GM19438 (cell line): ENCODE results near the gene GAGE13.
"Not testable (repeated sequence)": the region's sequence is repeated elsewhere in the genome, so short reads cannot be mapped to it uniquely, and the experiment has no call there.

ENCODE experiments used
- ATAC-seq: cut with Tn5 transposase; IDR thresholded peaks from one replicate; pipeline ENCODE4 v1.9.1; 2021; ENCODE audit warnings: low read depth; ENCODE audit not compliant: unreplicated experiment

The GAGE13 gene

DNA sequence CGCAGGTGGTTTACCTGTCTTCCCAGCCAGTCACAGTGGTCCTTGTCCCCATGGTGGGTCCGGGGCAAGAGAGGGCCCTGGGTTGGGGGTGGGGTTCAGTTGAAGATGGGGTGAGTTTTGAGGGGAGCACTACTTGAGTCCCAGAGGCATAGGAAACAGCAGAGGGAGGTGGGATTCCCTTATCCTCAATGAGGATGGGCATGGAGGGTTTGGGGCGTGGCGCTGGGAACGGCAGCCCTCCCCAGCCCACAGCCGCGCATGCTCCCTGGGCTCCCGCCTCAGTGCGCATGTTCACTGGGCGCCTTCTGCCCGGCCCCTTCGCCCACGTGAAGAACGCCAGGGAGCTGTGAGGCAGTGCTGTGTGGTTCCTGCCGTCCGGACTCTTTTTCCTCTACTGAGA lies at the start of gene GAGE13:
TSS of gene GAGE13 (plus strand) at position 301 of the 400 bp plus-strand sequence. CDS start 1,156 bp downstream, outside the sequence.
- not testable (repeated sequence) for ATAC-seq

- ATAC-seq, result no peak
Observed at GRCh38 chrX:49282647-49283011, 48.8 kb upstream of the GAGE13 start.

GRCh38 chrX:49284212-49284611 lies 47.2 kb upstream of the GAGE13 start:
- no peak for ATAC-seq

DNA sequence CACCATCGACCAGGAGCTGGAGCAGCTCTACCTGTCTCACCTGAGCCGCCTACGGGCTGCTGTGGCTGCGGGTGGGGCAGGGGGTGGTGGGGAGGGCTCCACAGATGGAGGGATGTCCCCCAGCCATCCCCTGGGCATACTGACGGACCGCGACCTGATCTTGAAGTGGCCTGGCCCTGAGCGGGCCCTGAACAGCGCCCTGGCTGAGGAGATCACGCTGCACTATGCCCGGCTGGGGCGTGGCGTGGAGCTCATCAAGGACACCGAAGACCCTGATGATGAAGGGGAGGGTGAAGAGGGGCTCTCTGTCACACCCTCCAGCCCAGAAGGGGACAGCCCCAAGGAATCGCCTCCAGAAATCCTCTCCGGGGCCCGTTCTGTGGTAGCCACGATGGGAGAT lies 45.2 kb upstream of the GAGE13 start:
- no peak for ATAC-seq

- no peak for ATAC-seq
Observed at GRCh38 chrX:49286581-49286980, 44.8 kb upstream of the GAGE13 start.

DNA sequence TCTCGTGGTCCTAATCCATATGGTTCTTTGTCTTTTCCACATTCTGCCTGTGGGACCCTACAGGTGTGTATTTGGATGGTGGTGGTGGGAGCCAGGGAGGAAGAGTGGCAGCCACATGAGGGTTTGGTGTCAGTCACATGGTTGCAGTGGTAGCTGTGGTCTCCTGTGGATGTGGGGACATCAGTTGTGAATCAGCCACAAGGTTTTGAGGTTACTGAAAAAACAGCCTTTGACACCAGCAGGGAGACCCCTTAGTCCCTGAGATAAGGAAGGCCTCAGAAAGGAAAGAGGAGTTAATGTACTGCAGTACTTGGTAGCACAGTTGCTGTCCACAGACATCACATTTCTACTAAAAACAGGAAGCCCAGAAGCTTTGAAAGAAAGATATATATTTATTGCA lies 43.7 kb upstream of the GAGE13 start:
- ATAC-seq, result no peak

DNA sequence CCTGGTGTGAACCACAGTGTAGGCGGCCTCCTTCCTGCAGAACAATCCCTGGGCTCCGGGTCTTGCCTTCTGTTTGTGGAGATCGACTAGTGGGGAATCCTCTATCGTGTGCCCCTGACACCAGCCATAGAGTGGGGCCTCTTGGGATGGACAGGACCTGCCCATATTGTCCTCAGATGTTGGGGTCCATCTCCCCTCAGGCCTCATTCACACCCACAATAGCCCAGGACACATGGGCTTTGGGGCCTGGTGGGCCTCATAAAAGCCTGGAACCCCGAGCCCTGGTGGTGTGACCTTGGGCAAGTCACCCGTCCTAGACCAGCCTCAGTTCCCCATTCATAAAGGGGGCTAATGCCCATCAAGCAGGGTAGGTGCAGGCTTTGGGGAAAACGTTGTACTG lies 41.2 kb upstream of the GAGE13 start:
- no peak for ATAC-seq

- ATAC-seq, result peak; percentile 70
Observed at GRCh38 chrX:49291615-49292337, 39.6 kb upstream of the GAGE13 start.

DNA sequence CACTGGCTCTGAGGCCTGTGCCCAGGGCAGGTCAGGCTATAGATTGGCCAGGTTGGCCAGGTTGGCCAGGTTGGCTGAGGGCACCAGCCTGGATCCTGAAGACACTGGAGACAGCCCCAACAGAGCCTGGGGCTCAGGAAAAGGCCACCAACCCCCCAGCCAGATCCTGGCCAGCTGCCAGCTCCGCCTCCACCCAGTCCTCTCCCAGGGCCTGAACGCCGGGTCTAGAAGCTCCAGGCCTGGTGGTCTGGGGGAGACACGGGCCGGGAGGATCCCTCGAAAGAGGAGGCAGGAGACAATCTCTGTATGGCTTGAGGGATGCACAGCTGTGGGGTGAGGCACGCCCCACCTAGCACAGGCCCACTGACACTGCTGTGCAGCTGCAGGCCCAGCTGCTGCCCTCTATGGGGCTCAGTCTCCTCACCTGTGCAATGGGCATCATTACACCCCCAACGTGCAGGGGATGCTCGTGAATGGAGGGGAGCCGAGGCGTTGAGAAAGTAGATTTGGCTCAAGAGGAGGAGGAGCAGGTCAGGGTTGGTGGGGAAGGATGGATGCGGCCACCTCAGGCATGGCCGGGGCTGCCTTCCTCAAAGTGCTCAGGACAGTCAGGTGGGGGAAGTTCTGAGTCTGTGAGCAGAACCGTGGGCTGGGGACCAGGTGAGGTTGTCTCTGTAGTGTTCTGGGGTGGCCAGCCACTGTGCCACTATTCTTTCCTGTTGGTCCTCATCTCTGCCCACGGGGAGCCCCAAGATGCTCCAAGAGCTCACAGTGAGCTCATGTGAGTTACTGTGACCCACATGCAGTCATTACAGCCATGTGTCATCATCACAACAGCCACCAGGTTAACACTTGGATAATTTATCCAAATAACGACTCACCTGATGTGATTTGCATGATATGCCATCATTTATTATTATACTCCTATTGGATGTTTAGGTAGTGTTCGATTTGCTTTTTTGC lies 38.7 kb upstream of the GAGE13 start:
- ATAC-seq, result no peak

DNA sequence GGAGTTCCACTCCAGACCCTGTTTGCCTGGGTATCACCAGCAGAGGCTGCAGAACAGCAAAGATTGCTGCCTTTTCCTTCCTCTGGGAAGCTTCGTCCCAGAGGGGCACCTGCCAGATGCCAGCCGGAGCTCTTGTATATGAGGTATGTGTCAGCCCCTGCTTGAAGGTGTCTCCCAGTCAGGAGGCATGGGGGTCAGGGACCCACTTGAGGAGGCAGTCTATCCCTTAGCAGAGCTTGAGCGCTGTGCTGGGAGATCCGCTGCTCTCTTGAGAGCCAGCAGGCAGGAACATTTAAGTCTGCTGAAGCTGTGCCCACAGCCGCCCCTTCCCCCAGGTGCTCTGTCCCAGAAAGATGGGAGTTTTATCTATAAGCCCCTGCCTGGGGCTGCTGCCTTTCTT lies 32.1 kb upstream of the GAGE13 start:
- not testable (repeated sequence) for ATAC-seq

DNA sequence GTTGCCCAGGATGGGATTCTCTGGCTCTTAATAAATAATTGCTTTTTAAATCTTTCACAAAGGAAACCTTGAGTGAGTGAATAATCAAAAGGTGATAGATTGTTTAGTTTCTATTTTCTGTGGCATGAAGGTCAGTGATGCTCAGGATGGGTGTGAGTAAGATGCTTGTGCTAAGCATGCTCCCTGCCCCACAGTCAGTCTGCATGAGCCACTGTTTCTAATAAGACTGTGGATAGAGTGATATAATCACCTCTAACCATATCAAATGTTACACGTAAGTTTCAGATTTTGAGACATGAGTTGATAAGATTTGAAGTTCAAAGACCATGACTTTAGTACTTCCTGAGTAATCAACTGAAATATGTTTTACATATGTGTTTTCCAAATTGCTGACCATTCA lies 30.7 kb upstream of the GAGE13 start:
- ATAC-seq, result no peak

GRCh38 chrX:49303346-49303745 lies 28.0 kb upstream of the GAGE13 start, which contains the start of gene GAGE10:
TSS of gene GAGE10 (plus strand) at chrX:49303646. CDS start at chrX:49304860, 1,214 bp downstream.
- no peak for ATAC-seq

DNA sequence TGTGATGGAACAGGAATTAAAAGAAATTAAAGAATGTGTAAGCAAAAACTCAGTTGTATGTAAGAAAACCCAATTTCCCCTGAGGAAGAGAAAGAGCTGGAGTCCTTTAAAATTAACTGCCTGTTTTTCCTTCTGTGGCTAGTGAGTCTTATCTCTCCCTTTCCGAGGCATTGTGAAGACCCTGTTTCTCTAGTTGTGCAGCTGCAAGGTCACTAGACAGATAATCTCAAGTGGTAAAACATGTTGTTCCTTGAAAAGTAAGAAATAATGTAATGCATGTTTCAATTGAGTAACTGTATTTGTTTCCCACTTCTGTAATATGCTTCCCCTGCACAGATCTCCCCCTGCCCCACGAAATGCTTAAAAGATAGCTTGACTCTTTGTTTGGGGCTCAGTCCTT lies 23.6 kb upstream of the GAGE13 start:
- ATAC-seq, result not testable (repeated sequence)

- ATAC-seq, result no peak
Observed at GRCh38 chrX:49308604-49309269, 22.6 kb upstream of the GAGE13 start.

DNA sequence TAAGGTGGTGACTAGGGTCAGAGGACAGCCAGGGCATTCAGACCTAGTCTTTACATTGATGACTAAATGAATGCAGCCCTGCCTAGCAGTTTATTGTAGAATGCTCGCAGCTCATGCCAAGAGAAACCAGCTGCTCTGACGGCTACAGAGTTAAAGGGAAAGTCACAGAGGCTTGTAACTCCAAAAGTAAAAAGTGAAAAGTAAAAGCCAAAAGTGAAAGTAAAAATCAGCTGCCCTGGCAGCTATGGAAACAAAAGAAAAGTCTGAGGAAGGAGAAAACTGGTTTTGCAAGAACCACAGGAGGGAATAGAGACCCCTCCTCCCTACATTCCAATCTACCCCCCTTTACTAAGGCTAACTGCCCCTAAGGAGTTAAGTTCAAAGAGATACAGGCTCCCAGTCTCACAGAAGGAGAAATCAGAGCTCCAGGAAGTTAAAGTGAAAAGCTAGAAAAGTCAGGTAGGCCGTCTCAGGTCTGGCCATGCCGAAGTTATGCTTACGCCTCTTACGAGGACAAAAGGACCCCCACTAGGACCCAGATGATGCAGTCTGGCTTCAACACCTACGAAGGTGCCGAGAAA lies 21.9 kb upstream of the GAGE13 start:
- ATAC-seq, result no peak

DNA sequence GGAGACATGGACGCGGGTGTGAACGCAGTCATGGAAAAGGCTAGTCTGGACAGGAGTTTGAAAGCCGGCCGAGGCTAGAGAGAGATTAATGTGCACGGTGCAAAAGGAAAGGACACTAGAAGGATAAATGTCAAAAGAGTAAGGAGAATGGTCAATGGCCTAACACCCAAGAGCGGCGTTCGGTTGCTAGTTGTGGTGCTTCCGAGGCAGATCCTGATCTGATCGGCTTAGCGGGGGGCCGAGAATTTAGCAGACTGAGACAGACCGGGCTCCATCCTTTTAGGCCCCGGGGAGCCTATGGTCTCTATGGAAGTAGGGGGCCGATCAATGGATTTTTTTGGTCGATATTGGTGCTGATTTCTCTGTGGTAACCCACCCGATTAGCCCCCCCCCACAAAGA lies 21.0 kb upstream of the GAGE13 start:
- ATAC-seq, result no peak

DNA sequence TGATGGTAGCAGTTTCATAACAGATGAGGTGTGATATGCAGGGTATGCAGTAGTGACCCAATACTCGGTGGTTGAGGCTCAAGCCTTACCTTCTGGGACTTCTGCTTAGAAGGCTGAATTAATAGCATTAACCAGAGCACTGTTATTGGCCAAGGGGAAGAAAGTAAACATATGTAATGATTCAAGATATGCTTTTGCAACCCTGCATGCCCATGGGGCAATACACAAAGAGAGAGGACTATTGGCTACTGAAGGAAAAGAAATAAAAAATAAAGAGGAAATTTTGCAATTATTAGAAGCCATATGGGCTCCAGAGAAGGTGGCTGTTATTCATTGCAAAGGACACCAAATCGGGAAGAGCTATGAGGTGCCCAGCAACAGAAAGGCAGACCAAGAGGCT lies 19.2 kb upstream of the GAGE13 start:
- no peak for ATAC-seq

DNA sequence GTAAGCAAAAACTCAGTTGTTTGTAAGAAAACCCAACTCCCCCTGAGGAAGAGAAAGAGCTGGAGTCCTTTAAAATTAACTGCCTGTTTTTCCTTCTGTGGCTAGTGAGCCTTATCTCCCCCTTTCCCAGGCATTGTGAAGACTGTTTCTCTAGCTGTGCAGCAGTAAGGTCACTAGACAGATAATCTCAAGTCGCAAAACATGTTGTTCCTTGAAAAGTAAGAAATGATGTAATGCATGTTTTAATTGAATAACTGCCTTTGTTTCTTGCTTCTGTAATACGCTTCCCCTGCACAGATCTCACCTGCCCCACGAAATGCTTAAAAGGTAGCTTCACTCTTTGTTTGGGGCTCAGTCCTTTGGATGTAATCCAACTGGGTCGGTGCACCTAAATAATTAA lies 15.3 kb upstream of the GAGE13 start:
- ATAC-seq, result no peak

- ATAC-seq, result not testable (repeated sequence)
Observed at GRCh38 chrX:49321737-49322136, 9.6 kb upstream of the GAGE13 start, which contains the start of gene GAGE12J. TSS of gene GAGE12J (plus strand) at chrX:49322037. CDS start at chrX:49323194, 1,157 bp downstream.

- ATAC-seq, result not testable (repeated sequence)
Observed at GRCh38 chrX:49322266-49322665, 9.1 kb upstream of the GAGE13 start.
